ENCODE measurements around the gene KCNG1.

Gene KCNG1

DNA sequence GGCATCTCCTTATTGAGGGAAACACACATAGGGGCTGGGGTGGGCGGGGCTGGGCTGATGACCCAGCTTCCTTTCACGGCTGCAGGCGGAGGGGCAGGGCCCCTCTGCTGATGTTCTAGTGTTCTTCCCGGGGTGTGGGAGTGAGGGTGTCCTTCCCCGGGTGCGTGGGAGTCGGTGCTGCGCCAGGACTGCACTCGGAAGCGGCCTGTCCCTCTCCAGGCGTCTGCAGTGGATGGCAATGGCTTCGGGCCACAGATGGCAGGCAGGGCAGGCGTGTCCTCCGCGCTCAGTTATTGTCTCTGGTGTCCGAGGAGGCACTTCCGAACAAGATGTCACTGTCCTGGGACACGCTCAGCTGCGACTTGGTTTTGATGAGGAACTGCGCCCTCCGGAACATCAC lies 19.2 kb downstream of the KCNG1 start:
- Histone ChIP-seq H3K4me3 (replicated peaks; ENCODE audit: low read depth, low read length) (no peak overlapping the region), H3K36me3 (ENCODE audit: control insufficient read depth, insufficient read depth, low read length) (no peaks in the 10 kb centered on the region), H3K27me3 (replicated peaks; ENCODE audit: control insufficient read depth, insufficient read depth, low read length) (peaks cover 4% of the 10 kb centered on the region)
- TF ChIP-seq, protein P1, sequence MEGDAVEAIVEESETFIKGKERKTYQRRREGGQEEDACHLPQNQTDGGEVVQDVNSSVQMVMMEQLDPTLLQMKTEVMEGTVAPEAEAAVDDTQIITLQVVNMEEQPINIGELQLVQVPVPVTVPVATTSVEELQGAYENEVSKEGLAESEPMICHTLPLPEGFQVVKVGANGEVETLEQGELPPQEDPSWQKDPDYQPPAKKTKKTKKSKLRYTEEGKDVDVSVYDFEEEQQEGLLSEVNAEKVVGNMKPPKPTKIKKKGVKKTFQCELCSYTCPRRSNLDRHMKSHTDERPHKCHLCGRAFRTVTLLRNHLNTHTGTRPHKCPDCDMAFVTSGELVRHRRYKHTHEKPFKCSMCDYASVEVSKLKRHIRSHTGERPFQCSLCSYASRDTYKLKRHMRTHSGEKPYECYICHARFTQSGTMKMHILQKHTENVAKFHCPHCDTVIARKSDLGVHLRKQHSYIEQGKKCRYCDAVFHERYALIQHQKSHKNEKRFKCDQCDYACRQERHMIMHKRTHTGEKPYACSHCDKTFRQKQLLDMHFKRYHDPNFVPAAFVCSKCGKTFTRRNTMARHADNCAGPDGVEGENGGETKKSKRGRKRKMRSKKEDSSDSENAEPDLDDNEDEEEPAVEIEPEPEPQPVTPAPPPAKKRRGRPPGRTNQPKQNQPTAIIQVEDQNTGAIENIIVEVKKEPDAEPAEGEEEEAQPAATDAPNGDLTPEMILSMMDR (IDR thresholded peaks at IDR 0.05; ENCODE audit: insufficient read depth, low read length, poor library complexity, severe bottlenecking), result no peak
- no peak for DNase-seq (ENCODE audit: extremely low read depth, insufficient read length)

DNA sequence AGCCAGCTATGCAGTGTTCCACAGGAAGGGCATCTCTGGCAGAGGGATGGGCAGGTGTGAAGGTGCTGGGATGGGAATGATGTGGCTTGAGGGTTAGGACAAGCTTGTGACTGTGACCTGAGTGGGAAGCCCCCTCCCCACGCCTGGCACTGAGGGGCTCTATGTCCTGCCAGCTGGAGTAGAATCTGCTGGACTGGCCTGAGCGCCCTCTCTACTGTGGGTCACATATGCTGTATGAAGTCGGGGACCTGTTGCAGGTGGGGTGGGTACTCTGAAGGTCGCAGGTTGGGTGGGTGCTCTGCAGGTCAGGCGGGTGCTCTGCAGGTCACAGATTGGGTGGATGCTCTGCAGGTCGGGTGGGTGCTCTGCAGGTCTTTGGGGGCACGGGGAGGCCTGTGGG lies 20.3 kb downstream of the KCNG1 start:
- peaks cover 4% of the 10 kb centered on the region for H3K27me3 ChIP-seq (replicated peaks; ENCODE audit: control insufficient read depth, insufficient read depth, low read length)
- no peaks in the 10 kb centered on the region for H3K36me3 ChIP-seq (ENCODE audit: control insufficient read depth, insufficient read depth, low read length)
- no peak for DNase-seq (ENCODE audit: extremely low read depth, insufficient read length)
- TF ChIP-seq, protein P1 (IDR thresholded peaks at IDR 0.05; ENCODE audit: insufficient read depth, low read length, poor library complexity, severe bottlenecking), result no peak
- no peak overlapping the region for H3K4me3 ChIP-seq (replicated peaks; ENCODE audit: low read depth, low read length)

DNA sequence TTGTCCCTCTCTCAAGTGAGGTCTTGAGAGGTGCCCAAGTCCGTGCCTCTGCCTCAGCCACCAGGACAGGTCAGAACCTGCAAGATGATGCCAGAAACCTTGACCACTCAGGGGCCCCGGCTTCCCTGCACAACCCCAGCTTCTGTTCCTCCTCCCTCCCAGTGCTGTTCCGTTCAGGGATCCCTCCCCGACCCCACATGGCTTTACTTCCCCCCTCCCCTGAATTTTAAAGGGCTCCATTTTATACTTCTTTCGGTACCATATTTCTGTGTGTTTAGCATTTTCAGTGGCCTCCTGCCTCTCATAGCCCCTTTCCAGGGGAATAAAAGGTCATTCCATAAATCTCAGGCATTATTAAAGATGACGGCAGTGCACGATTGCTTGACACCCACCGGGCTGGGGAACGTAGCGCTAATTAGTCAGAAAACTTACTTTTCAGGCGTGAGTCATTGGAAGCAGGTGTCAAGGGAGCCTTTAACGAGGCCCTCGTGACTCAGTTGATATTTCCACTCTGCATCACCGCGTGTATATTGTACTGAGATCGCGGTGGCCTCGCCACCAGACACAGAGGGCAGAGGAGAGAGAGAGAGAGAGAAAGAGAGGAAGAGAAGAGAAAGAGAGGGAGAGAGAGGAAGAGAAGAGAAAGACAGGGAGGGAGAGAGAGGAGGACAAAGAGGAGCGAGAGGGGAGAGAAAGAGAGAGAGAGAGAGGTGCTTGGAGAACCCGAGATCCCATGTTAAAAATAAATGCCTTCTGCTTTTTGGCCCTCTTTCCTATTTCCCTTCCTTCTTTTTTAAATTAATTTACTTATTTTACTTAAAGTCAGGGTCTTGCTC lies 21.3 kb downstream of the KCNG1 start:
- no peak for DNase-seq (ENCODE audit: extremely low read depth, insufficient read length)
- Histone ChIP-seq H3K4me3 (replicated peaks; ENCODE audit: low read depth, low read length) (no peak overlapping the region), H3K36me3 (ENCODE audit: control insufficient read depth, insufficient read depth, low read length) (no peaks in the 10 kb centered on the region), H3K27me3 (replicated peaks; ENCODE audit: control insufficient read depth, insufficient read depth, low read length) (peaks cover 4% of the 10 kb centered on the region)
- TF ChIP-seq, protein P1 (IDR thresholded peaks at IDR 0.05; ENCODE audit: insufficient read depth, low read length, poor library complexity, severe bottlenecking), result no peak

DNA sequence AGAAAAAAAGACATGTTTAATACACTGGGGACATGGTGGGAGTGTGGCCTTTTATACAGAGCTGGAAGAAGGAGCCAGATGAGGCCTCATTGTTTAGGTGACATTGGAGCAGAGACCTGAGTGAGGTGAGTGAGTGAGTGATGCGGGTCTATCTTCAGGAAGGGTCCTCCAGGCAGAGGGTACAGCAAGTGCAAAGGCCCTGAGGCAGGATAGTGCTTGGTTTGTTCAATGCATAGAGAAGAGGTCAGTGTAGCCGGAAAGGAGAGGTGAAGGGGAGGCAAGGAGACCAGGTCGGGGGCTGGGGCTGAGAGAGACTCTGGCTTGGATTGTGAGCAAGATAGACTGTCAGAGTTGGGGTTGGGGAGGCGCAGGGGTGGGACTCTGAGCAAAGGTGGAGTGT lies 23.6 kb downstream of the KCNG1 start:
- no peak for DNase-seq (ENCODE audit: extremely low read depth, insufficient read length)
- Histone ChIP-seq H3K27me3 (replicated peaks; ENCODE audit: control insufficient read depth, insufficient read depth, low read length) (peaks cover 4% of the 10 kb centered on the region), H3K36me3 (ENCODE audit: control insufficient read depth, insufficient read depth, low read length) (no peaks in the 10 kb centered on the region), H3K4me3 (replicated peaks; ENCODE audit: low read depth, low read length) (no peak overlapping the region)
- TF ChIP-seq, protein P1 (IDR thresholded peaks at IDR 0.05; ENCODE audit: insufficient read depth, low read length, poor library complexity, severe bottlenecking), result no peak

DNA sequence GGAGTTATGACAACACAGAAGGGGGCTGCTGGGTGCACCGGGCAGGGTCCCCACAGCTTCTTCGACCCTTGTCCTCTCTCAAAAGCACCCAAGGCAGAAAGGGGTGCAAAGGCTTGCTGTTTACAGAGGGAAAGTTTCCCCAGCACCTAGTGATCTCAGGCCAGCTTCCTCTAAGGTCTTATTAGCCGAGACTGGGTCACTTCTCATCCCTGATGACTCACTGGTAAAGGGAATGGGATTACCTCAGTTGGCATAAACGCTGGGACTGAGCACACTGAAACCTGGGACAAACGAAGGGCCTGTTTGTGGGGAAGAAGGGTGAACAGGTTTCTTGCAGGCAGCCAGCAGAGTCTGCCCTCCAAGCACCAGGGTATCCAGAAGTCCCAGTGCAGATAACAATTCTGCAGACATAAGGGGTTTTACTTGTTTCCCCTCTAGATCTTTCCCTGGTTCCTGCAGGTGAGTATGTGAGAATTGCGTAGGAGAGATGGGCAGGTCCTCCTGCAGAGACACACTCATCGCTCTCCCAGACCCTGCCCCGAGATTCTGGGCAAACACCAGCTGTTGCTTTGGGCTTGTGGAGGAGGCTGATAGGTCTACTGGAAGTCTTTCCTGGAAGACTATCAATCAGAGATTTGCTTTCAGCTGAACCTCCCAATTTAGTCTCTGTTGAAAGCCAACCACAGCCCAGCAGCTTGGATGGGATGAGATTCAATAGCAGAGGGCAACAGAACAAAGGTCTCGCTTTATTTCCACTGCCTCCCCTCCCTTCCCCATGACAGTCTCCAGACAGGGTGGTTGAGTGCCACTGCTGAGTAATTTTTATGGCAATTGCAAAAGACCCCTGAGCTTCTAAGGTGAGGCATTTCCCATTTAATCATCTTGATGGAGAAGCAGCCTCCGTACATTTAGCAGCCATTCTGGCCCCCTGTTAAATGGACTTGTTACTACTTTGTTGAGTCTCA lies 25.7 kb downstream of the KCNG1 start:
- no peaks in the 10 kb centered on the region for H3K36me3 ChIP-seq (ENCODE audit: control insufficient read depth, insufficient read depth, low read length)
- no peak overlapping the region for H3K4me3 ChIP-seq (replicated peaks; ENCODE audit: low read depth, low read length)
- DNase-seq (ENCODE audit: extremely low read depth, insufficient read length), result no peak
- peaks cover 2% of the 10 kb centered on the region for H3K27me3 ChIP-seq (replicated peaks; ENCODE audit: control insufficient read depth, insufficient read depth, low read length)
- TF ChIP-seq, protein P1 (IDR thresholded peaks at IDR 0.05; ENCODE audit: insufficient read depth, low read length, poor library complexity, severe bottlenecking), result no peak

Measured in GM06990 (cell line).